K562 (cell line): ENCODE measurements around the gene SDE2. TPM values are rescaled to one million over a fixed set of nuclear protein-coding genes. Genes with fewer than 3 reads are reported as not detected.

Experiments
- ATAC-seq: fragments of 200-7000 bp; cut with Tn5 transposase; 3 replicates; pipeline ENCODE4 v1.9.1; 2020; ENCODE audit warnings: moderate library complexity
- BruUV-seq: library from RNA; stranded (reverse); fragments of 400-500 nt; replicated peaks from 2 replicates; lab custom pipeline; 2021; lab: Mats Ljungman, UMichigan
- CTCF ChIA-PET: fragments of 300-600 bp; formaldehyde crosslinking; extraction: SDS; loops from one replicate; lab custom pipeline; 2021; ENCODE audit warnings: low intra/inter-chr PET ratio; lab: Yijun Ruan, JAX
- POLR2A ChIA-PET: fragments of 300-600, 350-650 bp; sonication (Branson Sonifier 250); formaldehyde crosslinking; extraction: SDS; loops from one replicate; lab custom pipeline; 2021; ENCODE audit warnings: antibody characterized with exemption, inconsistent platforms; lab: Yijun Ruan, JAX
- DNase-seq, 4 experiments: peaks; one replicate each; pipeline versions ENCODE4 v3.0.0 to v3.0.0-alpha.2; 2011 to 2018; ENCODE audit warnings: low spot score in 3 of 4, mixed read lengths in 3 of 4; ENCODE audit errors: extremely low read depth in 1 of 4
- FAIRE-seq: peaks from 2 replicates; lab custom pipeline; 2011; peaks lifted over from hg19 to GRCh38; lab: Jason Lieb, UNC
- H2AFZ ChIP-seq: 2 replicates; pipeline ENCODE4 v1.6.0; 2011; ENCODE audit warnings: low read depth, low read length, control low read depth, inconsistent platforms
- H3K27ac ChIP-seq: fragments of 200-600 bp; 3 replicates; pipeline ENCODE4 v1.8.0; 2011; ENCODE audit warnings: low read depth, mild to moderate bottlenecking, control low read depth, inconsistent platforms, low read length, moderate library complexity, mixed read lengths; ENCODE audit errors: extremely low read depth
- H3K27me3 ChIP-seq, 2 experiments: fragments of 300-600 bp in 1 of 2; 2 replicates in 1 of 2; 3 replicates in 1 of 2; pipeline versions ENCODE4 v1.6.0 to v1.8.0; 2011; ENCODE audit warnings: inconsistent platforms in 2 of 2, low read length in 2 of 2, mild to moderate bottlenecking in 1 of 2, mixed read lengths in 1 of 2, moderate library complexity in 1 of 2; ENCODE audit not compliant: control insufficient read depth in 2 of 2, insufficient read depth in 2 of 2
- H3K36me3 ChIP-seq: fragments of 300-600 bp; 3 replicates; pipeline ENCODE4 v1.8.0; 2011; ENCODE audit warnings: mild to moderate bottlenecking, low read length, inconsistent platforms; ENCODE audit not compliant: control insufficient read depth, insufficient read depth
- H3K4me1 ChIP-seq, 2 experiments: fragments of 200-600 bp in 1 of 2; replicated peaks in 1 of 2; 2 replicates in 1 of 2; 3 replicates in 1 of 2; pipeline versions ENCODE4 v1.5.1 to v1.8.0; 2011; ENCODE audit warnings: inconsistent platforms in 2 of 2, low read length in 2 of 2, mild to moderate bottlenecking in 1 of 2, mixed read lengths in 1 of 2, moderate library complexity in 1 of 2; ENCODE audit not compliant: control insufficient read depth in 2 of 2, insufficient read depth in 2 of 2
- H3K4me2 ChIP-seq: 2 replicates; pipeline ENCODE4 v1.6.1; 2011; ENCODE audit warnings: low read length, control low read depth, inconsistent platforms, mixed read lengths; ENCODE audit not compliant: insufficient read depth
- H3K4me3 ChIP-seq: fragments of 200-600 bp; sonication (generic), shearing (Covaris generic); 2 replicates; pipeline ENCODE4 v1.5.1; 2016; ENCODE audit warnings: control low read depth, inconsistent platforms
- H3K79me2 ChIP-seq: fragments of 200-600 bp; 3 replicates; pipeline ENCODE4 v1.8.0; 2011; ENCODE audit warnings: low read length, inconsistent platforms; ENCODE audit not compliant: control insufficient read depth, insufficient read depth
- H3K9ac ChIP-seq, 2 experiments: 2 replicates each; pipeline versions ENCODE4 v1.6.0 to v1.6.1; 2011; ENCODE audit warnings: low read depth in 2 of 2, low read length in 2 of 2, control low read depth in 1 of 2, inconsistent platforms in 1 of 2, mild to moderate bottlenecking in 1 of 2, mixed read lengths in 1 of 2; ENCODE audit not compliant: insufficient read depth in 1 of 2
- H3K9me1 ChIP-seq: one replicate; pipeline ENCODE4 v1.6.0; 2011; ENCODE audit warnings: inconsistent platforms, mild to moderate bottlenecking, low read length, moderate library complexity; ENCODE audit not compliant: control insufficient read depth, insufficient read depth
- H3K9me3 ChIP-seq: replicated peaks from 2 replicates; pipeline ENCODE4 v1.5.1; 2011; ENCODE audit warnings: low read depth, low read length, inconsistent platforms; ENCODE audit not compliant: control insufficient read depth, insufficient read depth
- H4K20me1 ChIP-seq: replicated peaks from 2 replicates; pipeline ENCODE4 v1.6.1; 2011; ENCODE audit warnings: low read length, inconsistent platforms, mixed read lengths; ENCODE audit not compliant: control insufficient read depth, insufficient read depth
- CREB1 ChIP-seq, 2 experiments: sonication (generic) in 1 of 2; formaldehyde crosslinking in 1 of 2; IDR thresholded peaks; 2 replicates each; pipeline versions ENCODE4 v1.6.1 to v1.8.0; 2012 to 2022; ENCODE audit warnings: inconsistent platforms in 1 of 2, mild to moderate bottlenecking in 1 of 2, missing genetic modification reagents in 1 of 2, moderate library complexity in 1 of 2
- DIDO1 ChIP-seq: fragments of 450-650 bp; IDR thresholded peaks from 2 replicates; pipeline ENCODE4 v1.6.1; 2016; ENCODE audit warnings: low read depth, missing biosample characterization, missing genetic modification characterization
- DMBX1 ChIP-seq: fragments of 250-450 bp; sonication (Bioruptor Pico); IDR thresholded peaks from 2 replicates; pipeline ENCODE4 v1.8.0; 2022; ENCODE audit warnings: inconsistent platforms, mild to moderate bottlenecking, moderate library complexity, borderline replicate concordance
- ETS2 ChIP-seq: IDR thresholded peaks from 2 replicates; pipeline ENCODE4 v1.6.1; 2016; ENCODE audit warnings: borderline replicate concordance, missing genetic modification characterization, mild to moderate bottlenecking, moderate library complexity, missing compliant biosample characterization; ENCODE audit not compliant: poor library complexity, severe bottlenecking
- KAT8 ChIP-seq: fragments of 450-650 bp; IDR thresholded peaks from 2 replicates; pipeline ENCODE4 v1.6.1; 2016; ENCODE audit warnings: low read depth, mild to moderate bottlenecking
- NR2F6 ChIP-seq: fragments of 450-650 bp; formaldehyde crosslinking; IDR thresholded peaks from 2 replicates; pipeline ENCODE4 v1.4.0; 2020; ENCODE audit warnings: mild to moderate bottlenecking
- PTBP1 ChIP-seq: fragments of 200-400 bp; formaldehyde crosslinking; IDR thresholded peaks from 2 replicates; pipeline ENCODE4 v1.6.1; 2017; ENCODE audit warnings: low read depth, low read length
- SMC3 ChIP-seq: conservative IDR thresholded peaks from 2 replicates; pipeline ENCODE4 v1.6.1; 2011; ENCODE audit warnings: low read depth, low read length, improper control_type of control experiment; ENCODE audit not compliant: insufficient read depth
- STAG1 ChIP-seq: sonication (generic); formaldehyde crosslinking; IDR thresholded peaks from 2 replicates; pipeline ENCODE4 v1.5.0; 2020; ENCODE audit warnings: missing genetic modification reagents, borderline replicate concordance
- STAT6 ChIP-seq: sonication (generic); formaldehyde crosslinking; IDR thresholded peaks from 2 replicates; pipeline ENCODE4 v1.8.1; 2023; ENCODE audit warnings: mild to moderate bottlenecking, missing genetic modification reagents
- TCFL5 ChIP-seq: fragments of 250-450 bp; sonication (Bioruptor Pico); conservative IDR thresholded peaks from 2 replicates; pipeline ENCODE4 v1.6.1; 2021; ENCODE audit warnings: mild to moderate bottlenecking, moderate library complexity, matching md5 sums
- ZNF146 ChIP-seq: IDR thresholded peaks from one replicate; pipeline ENCODE4 v1.6.1; 2018; ENCODE audit warnings: missing compliant biosample characterization; ENCODE audit not compliant: unreplicated experiment
- ZNF24 ChIP-seq: fragments of 450-650 bp; IDR thresholded peaks from 2 replicates; pipeline ENCODE4 v1.6.1; 2016
- ZNF431 ChIP-seq: sonication (generic); formaldehyde crosslinking; IDR thresholded peaks from 2 replicates; pipeline ENCODE4 v1.8.0; 2022; ENCODE audit warnings: mild to moderate bottlenecking, missing genetic modification reagents
- WGBS: fragments of 100-300 bp; shearing (Covaris generic); methylation state at CpG from one replicate; pipeline ENCODE4 v1.1.6; 2016; ENCODE audit warnings: low coverage, mixed read lengths; ENCODE audit not compliant: insufficient coverage; ENCODE audit errors: missing lambda C conversion rate; 5-methylcytosine and 5-hydroxymethylcytosine counted together
- in situ Hi-C: fragments of 300-500 bp; cut with MboI; formaldehyde crosslinking; loops from 4 replicates; pipeline ENCODE4 v1.15.0; 2018; ENCODE audit warnings: inconsistent platforms, mixed read lengths
- intact Hi-C: fragments of 100-400 bp; cut with micrococcal nuclease; formaldehyde crosslinking; loops from 2 replicates; pipeline ENCODE4 v1.14.2; 2022
- polyA plus RNA-seq, 8 experiments: library from polyadenylated mRNA; depleted of rRNA in 4 of 8; stranded (reverse) in 5 of 8; unstranded in 3 of 8; fragments of >200 nt; fragmentation: Nextera tagmentation in 2 of 8; fragmentation: Illumina TruSeq in 1 of 8; extraction: Ambion mirVana in 2 of 8; extraction: Trizol in 1 of 8; gene quantifications; 2 replicates each; pipeline versions ENCODE4 v1.2.1 to v1.2.3, GENCODE V29; 2011 to 2014; ENCODE audit warnings: inconsistent platforms in 1 of 8, missing spikeins in 1 of 8
- total RNA-seq, 7 experiments: library from RNA; depleted of rRNA in 6 of 7; stranded (reverse); fragments of >200 nt in 6 of 7; fragmentation: Illumina TruSeq in 2 of 7; extraction: Trizol in 2 of 7; gene quantifications; 2 replicates each; pipeline versions ENCODE4 v1.2.1 to v1.2.3, GENCODE V29; 2011 to 2021; ENCODE audit warnings: low replicate concordance in 1 of 7

Gene SDE2
- total and polyA plus RNA-seq, 9 of the 15 experiments (the other 6 are each of a cell fraction or from before 2014, with no cell fraction given) = 14.3 to 62.3 (median 46.0) TPM

- Histone ChIP-seq H3K4me2 (peak overlapping the region; percentile 5; the same call in 1 of the 2 replicates), H3K27ac (no peak overlapping the region), H3K36me3 (no peaks in the 10 kb centered on the region), H3K9me1 (no peaks in the 10 kb centered on the region), H3K27me3 (no peaks in the 10 kb centered on the region), H2AFZ (peak overlapping the region; percentile 54), H3K79me2 (no peaks in the 10 kb centered on the region), H4K20me1 (no peaks in the 10 kb centered on the region), H3K4me1 (peaks cover 13 to 15% of the 10 kb centered on the region in 2 experiments; a peak in 4 of 5 replicates), H3K4me3 (no peak overlapping the region), H3K9ac (no peak overlapping the region; a peak in 1 of 4 replicates), H3K9me3 (no peaks in the 10 kb centered on the region)
- WGBS = 31% methylated on average over 6 of the region's 6 CpGs
- ChIA-PET POLR2A (interaction anchor here (0.8 to 1.3 kb wide), 4 partner anchors 10 to 24 kb away, joined by 3 to 6 read pairs (median 4); partner anchors contain the start of gene PYCR2), CTCF (no interaction called here)
- intact Hi-C loops (no loop called here), in situ Hi-C loops (no loop called here)
- no TSS peak for BruUV-seq
- no peak for FAIRE-seq
- peak in 1 of 4 experiments; percentile 11 for DNase-seq
- no peak for ATAC-seq
- no peak for TF ChIP-seq ETS2 (tag)
- TF ChIP-seq ZNF146 (CRISPR knock-in tag) = no peak
- no peak for TF ChIP-seq ZNF431 (CRISPR knock-in tag)
- no peak for TF ChIP-seq STAT6 (CRISPR knock-in tag)
- TF ChIP-seq SMC3 = no peak
- TF ChIP-seq KAT8 = no peak
- no peak for TF ChIP-seq STAG1 (CRISPR knock-in tag)
- TF ChIP-seq DMBX1 (CRISPR knock-in tag) = no peak
- TF ChIP-seq PTBP1 = no peak
- no peak for TF ChIP-seq TCFL5
- TF ChIP-seq ZNF24 = no peak
- no peak for TF ChIP-seq DIDO1 (tag)
- TF ChIP-seq NR2F6 (CRISPR knock-in tag) = no peak
- no peak for TF ChIP-seq CREB1 (IDR thresholded peaks at IDR 0.05)
- TF ChIP-seq CREB1 (CRISPR knock-in tag; IDR thresholded peaks at IDR 0.05) = no peak
Measured at GRCh38 chr1:225949041-225949440, 50.1 kb downstream of the SDE2 start.
